K562 (cell line): Measurements from ENCODE around the gene PLAAT4. TPM values are rescaled to one million over a fixed set of nuclear protein-coding genes. Genes with fewer than 3 reads are reported as not detected.

Source experiments
- ARID1B ChIP-seq: fragments of 450-650 bp; IDR thresholded peaks from 2 replicates; pipeline ENCODE4 v1.6.1; 2016; ENCODE audit warnings: antibody characterized with exemption, mild to moderate bottlenecking, inconsistent platforms
- ARID2 ChIP-seq: fragments of 450-650 bp; IDR thresholded peaks from 2 replicates; pipeline ENCODE4 v1.6.1; 2017; ENCODE audit warnings: antibody characterized with exemption, mild to moderate bottlenecking
- BCOR ChIP-seq: fragments of 450-650 bp; IDR thresholded peaks from 2 replicates; pipeline ENCODE4 v1.6.1; 2016
- ERF ChIP-seq: fragments of 450-650 bp; formaldehyde crosslinking; IDR thresholded peaks from 2 replicates; pipeline ENCODE4 v1.4.0; 2020; ENCODE audit warnings: mild to moderate bottlenecking, mixed read lengths
- FOXA1 ChIP-seq: fragments of 450-650 bp; IDR thresholded peaks from 2 replicates; pipeline ENCODE4 v1.6.1; 2016; ENCODE audit warnings: mild to moderate bottlenecking, borderline replicate concordance
- HNRNPH1 ChIP-seq: fragments of 200-400 bp; formaldehyde crosslinking; optimal IDR thresholded peaks from 2 replicates; pipeline ENCODE3; 2017; ENCODE audit warnings: low read depth, mild to moderate bottlenecking, low read length, moderate library complexity
- HNRNPL ChIP-seq: fragments of 200-400 bp; formaldehyde crosslinking; IDR thresholded peaks from 2 replicates; pipeline ENCODE4 v1.6.1; 2017; ENCODE audit warnings: low read depth, mild to moderate bottlenecking, low read length
- MIER1 ChIP-seq: fragments of 450-650 bp; IDR thresholded peaks from 2 replicates; pipeline ENCODE4 v1.6.1; 2016; ENCODE audit warnings: antibody characterized with exemption, mild to moderate bottlenecking, low read depth
- NFIX ChIP-seq: fragments of 250-450 bp; sonication (Bioruptor Pico); IDR thresholded peaks from 2 replicates; pipeline ENCODE4 v1.4.0; 2020; ENCODE audit warnings: low read depth, mild to moderate bottlenecking, moderate library complexity
- NR0B1 ChIP-seq: fragments of 450-650 bp; IDR thresholded peaks from one replicate; pipeline ENCODE4 v1.6.1; 2018; ENCODE audit warnings: mild to moderate bottlenecking, moderate library complexity; ENCODE audit not compliant: partially characterized antibody
- PYGO2 ChIP-seq: fragments of 450-650 bp; IDR thresholded peaks from 2 replicates; pipeline ENCODE4 v1.6.1; 2016; ENCODE audit warnings: mild to moderate bottlenecking, missing genetic modification characterization, moderate library complexity, missing compliant biosample characterization
- RBM17 ChIP-seq: fragments of 200-400 bp; formaldehyde crosslinking; IDR thresholded peaks from 2 replicates; pipeline ENCODE4 v1.6.1; 2017; ENCODE audit warnings: low read depth, mild to moderate bottlenecking, low read length, borderline replicate concordance
- SLC30A9 ChIP-seq: fragments of 250-450 bp; sonication (Bioruptor Pico); IDR thresholded peaks from 2 replicates; pipeline ENCODE4 v1.8.0; 2022; ENCODE audit warnings: mild to moderate bottlenecking, moderate library complexity
- SOX6 ChIP-seq: fragments of 450-650 bp; IDR thresholded peaks from 2 replicates; pipeline ENCODE4 v1.6.1; 2014; ENCODE audit warnings: mild to moderate bottlenecking
- SRSF9 ChIP-seq: fragments of 200-400 bp; formaldehyde crosslinking; IDR thresholded peaks from 2 replicates; pipeline ENCODE4 v1.6.1; 2017; ENCODE audit warnings: low read depth, low read length, borderline replicate concordance
- TAL1 ChIP-seq: fragments of 450-650 bp; IDR thresholded peaks from 2 replicates; pipeline ENCODE4 v1.6.1; 2016; ENCODE audit warnings: mild to moderate bottlenecking
- TCF3 ChIP-seq: sonication (generic); formaldehyde crosslinking; IDR thresholded peaks from 2 replicates; pipeline ENCODE4 v1.4.0; 2020; ENCODE audit warnings: mild to moderate bottlenecking, missing genetic modification reagents
- ZBTB7A ChIP-seq: IDR thresholded peaks from 2 replicates; pipeline ENCODE4 v1.6.1; 2011; ENCODE audit warnings: low read depth, mild to moderate bottlenecking, low read length, moderate library complexity, borderline replicate concordance; ENCODE audit not compliant: control insufficient read depth
- ZNF224 ChIP-seq: sonication (generic); formaldehyde crosslinking; IDR thresholded peaks from 2 replicates; pipeline ENCODE4 v1.8.0; 2022; ENCODE audit warnings: mild to moderate bottlenecking, missing genetic modification reagents
- ZNF57 ChIP-seq: fragments of 450-650 bp; formaldehyde crosslinking; IDR thresholded peaks from 2 replicates; pipeline ENCODE4 v1.4.0; 2020; ENCODE audit warnings: mild to moderate bottlenecking, moderate library complexity
- ZNF695 ChIP-seq: fragments of 450-650 bp; formaldehyde crosslinking; IDR thresholded peaks from 2 replicates; pipeline ENCODE4 v1.4.0; 2020; ENCODE audit warnings: mild to moderate bottlenecking, moderate library complexity
- polyA plus RNA-seq, 8 experiments: library from polyadenylated mRNA; depleted of rRNA in 4 of 8; stranded (reverse) in 5 of 8; unstranded in 3 of 8; fragments of >200 nt; fragmentation: Nextera tagmentation in 2 of 8; fragmentation: Illumina TruSeq in 1 of 8; extraction: Ambion mirVana in 2 of 8; extraction: Trizol in 1 of 8; gene quantifications; 2 replicates each; pipeline versions ENCODE4 v1.2.1 to v1.2.3, GENCODE V29; 2011 to 2014; ENCODE audit warnings: inconsistent platforms in 1 of 8, missing spikeins in 1 of 8
- total RNA-seq, 7 experiments: library from RNA; depleted of rRNA in 6 of 7; stranded (reverse); fragments of >200 nt in 6 of 7; fragmentation: Illumina TruSeq in 2 of 7; extraction: Trizol in 2 of 7; gene quantifications; 2 replicates each; pipeline versions ENCODE4 v1.2.1 to v1.2.3, GENCODE V29; 2011 to 2021; ENCODE audit warnings: low replicate concordance in 1 of 7
- TF ChIP-seq, protein P1 (sequence below): fragments of 250-450 bp; sonication (Bioruptor Pico); IDR thresholded peaks from 2 replicates; pipeline ENCODE4 v1.4.0; 2020; ENCODE audit warnings: borderline replicate concordance
- TF ChIP-seq, protein P2 (sequence below): fragments of 450-650 bp; IDR thresholded peaks from 2 replicates; pipeline ENCODE4 v1.7.1; 2018; ENCODE audit warnings: mild to moderate bottlenecking, low read depth; ENCODE audit not compliant: partially characterized antibody

Gene PLAAT4
- total and polyA plus RNA-seq, 9 of the 15 experiments (the other 6 are each of a cell fraction or from before 2014, with no cell fraction given): 0.54 to 3.0 (median 1.3) TPM; not detected in 1

GRCh38 chr11:63534895-63535461, 1.6 kb upstream of the PLAAT4 start (continued):
- no peak for TF ChIP-seq MIER1
- peak; percentile 35; the same call in 1 of the 2 replicates for TF ChIP-seq ARID1B
- peak; percentile 70; the same call in 1 of the 2 replicates for TF ChIP-seq NFIX (CRISPR knock-in tag)
- no peak for TF ChIP-seq ARID2
- TF ChIP-seq FOXA1: no peak
- no peak for TF ChIP-seq ZNF224
- TF ChIP-seq ERF (CRISPR knock-in tag): peak; percentile 96
- TF ChIP-seq TCF3 (CRISPR knock-in tag): peak; percentile 47
- no peak for TF ChIP-seq ZBTB7A
- TF ChIP-seq, protein P1, sequence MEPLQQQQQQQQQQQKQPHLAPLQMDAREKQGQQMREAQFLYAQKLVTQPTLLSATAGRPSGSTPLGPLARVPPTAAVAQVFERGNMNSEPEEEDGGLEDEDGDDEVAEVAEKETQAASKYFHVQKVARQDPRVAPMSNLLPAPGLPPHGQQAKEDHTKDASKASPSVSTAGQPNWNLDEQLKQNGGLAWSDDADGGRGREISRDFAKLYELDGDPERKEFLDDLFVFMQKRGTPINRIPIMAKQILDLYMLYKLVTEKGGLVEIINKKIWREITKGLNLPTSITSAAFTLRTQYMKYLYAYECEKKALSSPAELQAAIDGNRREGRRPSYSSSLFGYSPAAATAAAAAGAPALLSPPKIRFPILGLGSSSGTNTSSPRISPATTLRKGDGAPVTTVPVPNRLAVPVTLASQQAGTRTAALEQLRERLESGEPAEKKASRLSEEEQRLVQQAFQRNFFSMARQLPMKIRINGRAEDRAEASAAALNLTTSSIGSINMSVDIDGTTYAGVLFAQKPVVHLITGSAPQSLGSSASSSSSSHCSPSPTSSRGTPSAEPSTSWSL (CRISPR knock-in tag): peak; percentile 29; the same call in 1 of the 2 replicates
- peak; percentile 79; the same call in 1 of the 2 replicates for TF ChIP-seq SLC30A9 (CRISPR knock-in tag)
- peak; percentile 98 for TF ChIP-seq PYGO2 (tag)
- no peak for TF ChIP-seq SRSF9
- TF ChIP-seq SOX6: 0 out of 2 replicates have a peak, but pooled peaks have one; percentile 41
- TF ChIP-seq, protein P2, sequence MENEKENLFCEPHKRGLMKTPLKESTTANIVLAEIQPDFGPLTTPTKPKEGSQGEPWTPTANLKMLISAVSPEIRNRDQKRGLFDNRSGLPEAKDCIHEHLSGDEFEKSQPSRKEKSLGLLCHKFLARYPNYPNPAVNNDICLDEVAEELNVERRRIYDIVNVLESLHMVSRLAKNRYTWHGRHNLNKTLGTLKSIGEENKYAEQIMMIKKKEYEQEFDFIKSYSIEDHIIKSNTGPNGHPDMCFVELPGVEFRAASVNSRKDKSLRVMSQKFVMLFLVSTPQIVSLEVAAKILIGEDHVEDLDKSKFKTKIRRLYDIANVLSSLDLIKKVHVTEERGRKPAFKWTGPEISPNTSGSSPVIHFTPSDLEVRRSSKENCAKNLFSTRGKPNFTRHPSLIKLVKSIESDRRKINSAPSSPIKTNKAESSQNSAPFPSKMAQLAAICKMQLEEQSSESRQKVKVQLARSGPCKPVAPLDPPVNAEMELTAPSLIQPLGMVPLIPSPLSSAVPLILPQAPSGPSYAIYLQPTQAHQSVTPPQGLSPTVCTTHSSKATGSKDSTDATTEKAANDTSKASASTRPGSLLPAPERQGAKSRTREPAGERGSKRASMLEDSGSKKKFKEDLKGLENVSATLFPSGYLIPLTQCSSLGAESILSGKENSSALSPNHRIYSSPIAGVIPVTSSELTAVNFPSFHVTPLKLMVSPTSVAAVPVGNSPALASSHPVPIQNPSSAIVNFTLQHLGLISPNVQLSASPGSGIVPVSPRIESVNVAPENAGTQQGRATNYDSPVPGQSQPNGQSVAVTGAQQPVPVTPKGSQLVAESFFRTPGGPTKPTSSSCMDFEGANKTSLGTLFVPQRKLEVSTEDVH: no peak
- TF ChIP-seq NR0B1: no peak
- TF ChIP-seq BCOR: no peak
- peak; percentile 91; the same call in 1 of the 2 replicates for TF ChIP-seq ZNF695 (CRISPR knock-in tag)
- no peak for TF ChIP-seq HNRNPL
- TF ChIP-seq ZNF57 (CRISPR knock-in tag): peak; percentile 75; the same call in 1 of the 2 replicates
- TF ChIP-seq HNRNPH1: no peak
- TF ChIP-seq TAL1: peak; percentile 32; the same call in 1 of the 2 replicates
- no peak for TF ChIP-seq RBM17
